ENCODE measurements around the gene HES7.
"Not testable (repeated sequence)": the region's sequence is repeated elsewhere in the genome, so short reads cannot be mapped to it uniquely, and the experiment has no call there.

Gene HES7

DNA sequence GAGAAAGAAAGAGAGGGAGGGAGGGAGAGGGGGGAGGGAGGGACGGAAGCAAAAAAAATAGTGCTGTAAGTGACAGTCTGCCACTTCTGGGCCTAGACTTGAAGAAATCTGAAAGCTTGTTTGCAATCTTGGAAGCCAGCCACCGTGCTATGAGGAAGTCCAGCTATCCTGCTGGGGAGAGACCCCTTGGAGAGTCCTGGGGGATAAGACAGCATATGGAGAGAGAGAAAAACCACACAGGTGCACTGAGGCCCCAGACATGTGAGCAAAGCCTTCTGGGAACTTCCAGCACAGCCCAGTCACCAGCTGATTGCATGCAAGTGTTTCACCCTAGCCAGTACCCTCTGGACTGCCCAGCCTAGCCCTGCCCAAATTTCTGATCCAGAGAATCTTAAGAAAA lies 23.8 kb downstream of the HES7 start:
- no peak for DNase-seq (ENCODE audit: low read depth)

GRCh38 chr17:8096541-8096940 lies 27.4 kb downstream of the HES7 start:
- DNase-seq (ENCODE audit: low read depth) = no peak

- DNase-seq (ENCODE audit: low read depth) = no peak
Measured at GRCh38 chr17:8095361-8095760, 28.5 kb downstream of the HES7 start.

DNA sequence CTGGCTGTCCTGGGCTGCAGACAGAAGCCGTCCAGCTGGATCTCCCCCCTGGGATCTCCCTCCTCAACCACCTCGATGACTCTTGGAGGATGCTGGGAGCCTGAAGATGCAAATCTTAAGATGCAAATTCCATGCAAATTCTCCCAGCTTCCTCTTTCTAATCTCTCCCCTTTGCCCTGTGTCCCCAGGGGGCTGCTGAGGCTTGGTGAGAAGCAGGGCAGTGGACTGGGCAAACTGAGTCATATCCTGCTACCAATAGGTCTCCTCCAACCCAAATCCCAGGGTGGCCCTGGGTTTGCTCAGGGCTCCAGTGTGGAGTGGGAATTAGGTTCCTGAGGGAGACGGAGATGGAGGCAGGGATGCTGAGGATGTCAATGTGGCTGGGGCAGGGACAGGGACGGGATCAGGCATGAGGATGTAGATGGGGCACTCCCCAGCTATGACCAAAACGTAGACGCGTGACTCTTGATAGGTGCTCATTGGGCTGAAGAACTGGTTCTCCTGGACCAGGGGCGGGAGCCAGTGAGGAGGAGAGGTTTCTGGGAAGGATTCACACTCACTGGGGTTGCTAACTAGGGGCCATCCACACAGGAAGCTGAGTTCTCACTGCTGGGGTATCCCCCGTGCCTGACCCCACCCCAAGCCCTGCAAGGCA lies 32.7 kb downstream of the HES7 start:
- DNase-seq (ENCODE audit: low read depth) = no peak

DNA sequence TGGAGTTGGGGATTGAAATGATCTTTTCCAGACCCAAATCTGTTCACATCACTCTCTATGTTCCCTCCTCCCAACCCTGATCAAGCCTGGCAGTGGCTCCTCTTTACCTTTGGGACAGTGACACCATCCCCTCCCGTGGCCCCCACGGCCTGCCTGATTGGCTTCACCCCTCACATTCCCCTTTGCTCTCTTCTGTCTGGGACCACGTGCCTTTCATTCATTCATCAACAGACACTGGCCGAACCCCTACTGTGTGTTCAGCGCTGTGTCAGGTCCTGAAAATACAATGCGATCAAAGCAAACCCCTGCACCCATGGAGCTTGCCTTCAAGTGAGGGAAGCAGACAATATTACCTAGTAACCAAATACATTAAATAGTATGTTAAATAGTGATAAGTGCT lies 34.2 kb downstream of the HES7 start:
- DNase-seq (ENCODE audit: low read depth) = no peak

- no peak for DNase-seq (ENCODE audit: low read depth)
Measured at GRCh38 chr17:8087952-8088230, 36.0 kb downstream of the HES7 start.

DNA sequence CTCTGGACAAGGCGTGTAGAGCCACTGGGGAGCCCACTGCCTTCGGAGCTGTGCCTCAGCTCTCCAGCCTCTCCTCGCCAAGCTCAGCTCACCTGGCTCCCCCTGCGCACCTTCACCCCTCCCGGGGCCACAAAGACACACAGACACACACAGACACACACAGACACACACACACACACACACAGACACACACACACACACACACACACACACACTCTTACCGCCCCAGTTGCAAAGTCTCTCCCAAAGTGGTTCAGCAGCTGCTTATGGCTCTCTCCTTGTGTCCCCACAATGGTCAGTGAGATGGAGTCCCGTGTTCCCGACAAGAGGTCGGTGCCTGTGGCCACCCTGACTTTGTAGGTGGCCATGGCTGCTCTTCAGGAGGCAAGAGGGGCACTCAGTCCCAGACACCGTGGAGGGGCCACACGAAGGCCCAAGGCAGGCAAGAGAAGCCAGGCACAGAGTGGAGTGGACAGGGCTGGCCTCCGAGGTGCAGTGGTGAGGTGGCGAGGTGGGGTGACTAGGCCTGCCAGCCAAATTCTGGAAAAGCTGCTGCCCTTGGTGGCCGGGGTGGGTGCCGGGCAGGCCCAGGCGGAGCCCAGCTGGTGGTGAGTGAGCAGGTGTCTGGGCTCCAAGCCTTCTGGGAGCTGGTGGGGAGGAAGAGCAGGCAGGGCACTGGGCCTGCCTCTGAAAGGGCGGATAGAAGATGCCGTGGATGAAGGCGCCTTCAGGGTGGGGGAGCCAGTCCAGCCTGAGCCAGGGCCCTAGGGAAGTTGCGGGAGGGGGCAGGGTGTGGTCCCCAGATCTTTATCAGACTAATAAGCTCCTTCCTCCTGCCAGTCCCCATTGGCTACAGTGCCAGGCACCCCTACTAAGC lies 36.6 kb downstream of the HES7 start, which contains the start of gene ALOX12B:
Gene ALOX12B (minus strand): TSS at position 642 of the 877 bp plus-strand sequence. CDS start 274 bp downstream, at position 368.
- DNase-seq (ENCODE audit: low read depth) = no peak

GRCh38 chr17:8084250-8084649 lies 39.7 kb downstream of the HES7 start:
- DNase-seq (ENCODE audit: low read depth) = no peak

DNA sequence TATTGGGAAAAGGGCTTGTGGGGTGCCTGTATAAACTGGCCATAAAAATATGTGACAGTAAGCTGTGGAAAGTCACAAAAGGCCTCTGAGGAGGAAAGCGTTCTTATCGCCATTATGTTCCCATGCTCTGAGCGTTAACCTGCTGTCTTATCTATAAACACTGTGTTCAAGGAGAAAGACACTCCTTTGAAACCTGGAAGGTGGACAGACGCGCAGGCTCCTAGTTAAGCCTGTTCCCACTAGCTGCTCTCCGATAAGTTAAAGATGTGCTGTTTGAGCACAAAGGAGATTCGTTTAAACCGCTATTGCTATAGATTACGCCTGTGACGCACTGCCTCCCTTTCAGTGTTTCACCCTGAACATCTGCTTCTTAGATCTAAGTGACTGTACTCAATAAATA lies 41.6 kb downstream of the HES7 start:
- DNase-seq (ENCODE audit: low read depth) = no peak

- no peak for DNase-seq (ENCODE audit: low read depth)
Measured at GRCh38 chr17:8081876-8082275, 42.0 kb downstream of the HES7 start.

- DNase-seq (ENCODE audit: low read depth) = no peak
Measured at GRCh38 chr17:8080799-8081219, 43.1 kb downstream of the HES7 start.

GRCh38 chr17:8080208-8080798 lies 43.6 kb downstream of the HES7 start:
- DNase-seq (ENCODE audit: low read depth) = no peak

GRCh38 chr17:8079291-8080207 lies 44.4 kb downstream of the HES7 start:
- DNase-seq (ENCODE audit: low read depth) = no peak

- DNase-seq (ENCODE audit: low read depth) = not testable (repeated sequence)
Measured at GRCh38 chr17:8077939-8078338, 46.0 kb downstream of the HES7 start.

DNA sequence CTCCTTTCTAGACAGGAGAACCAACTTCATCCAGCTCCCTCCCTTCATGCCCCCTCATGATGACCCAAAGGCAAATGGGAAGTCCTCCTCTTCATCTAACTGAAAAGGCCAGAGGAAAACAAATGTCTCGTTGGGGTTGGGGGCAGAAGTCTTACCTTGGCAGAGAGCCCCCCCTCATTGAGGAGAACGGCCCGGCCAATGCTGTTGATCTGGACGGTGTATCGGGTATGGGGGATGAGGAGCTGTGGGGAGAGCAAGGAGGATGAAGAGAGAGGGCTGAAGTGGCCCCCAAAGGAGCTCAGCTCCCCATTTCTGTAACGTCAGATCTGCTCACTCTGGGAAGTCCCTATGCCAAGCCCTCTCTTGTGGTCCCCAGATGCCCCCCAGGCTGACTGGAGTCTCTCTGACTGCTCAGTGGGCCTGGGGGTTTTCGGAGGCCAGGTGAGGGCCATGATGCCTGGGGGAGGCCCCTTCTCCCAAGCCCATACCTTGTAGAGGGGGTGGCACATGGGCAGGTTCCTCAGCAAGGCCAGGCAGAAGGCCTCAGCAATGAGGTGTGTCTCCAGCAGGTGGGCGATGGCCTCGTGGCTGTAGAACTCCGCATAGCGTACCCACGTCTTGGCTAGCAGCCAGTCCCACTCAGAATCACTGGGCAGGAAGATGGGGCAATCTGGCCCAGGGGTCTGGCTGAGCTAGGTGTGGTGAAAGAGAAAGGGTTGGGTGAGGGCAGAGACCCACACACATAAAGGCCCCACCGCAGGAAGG lies 47.2 kb downstream of the HES7 start:
- DNase-seq (ENCODE audit: low read depth) = no peak

DNA sequence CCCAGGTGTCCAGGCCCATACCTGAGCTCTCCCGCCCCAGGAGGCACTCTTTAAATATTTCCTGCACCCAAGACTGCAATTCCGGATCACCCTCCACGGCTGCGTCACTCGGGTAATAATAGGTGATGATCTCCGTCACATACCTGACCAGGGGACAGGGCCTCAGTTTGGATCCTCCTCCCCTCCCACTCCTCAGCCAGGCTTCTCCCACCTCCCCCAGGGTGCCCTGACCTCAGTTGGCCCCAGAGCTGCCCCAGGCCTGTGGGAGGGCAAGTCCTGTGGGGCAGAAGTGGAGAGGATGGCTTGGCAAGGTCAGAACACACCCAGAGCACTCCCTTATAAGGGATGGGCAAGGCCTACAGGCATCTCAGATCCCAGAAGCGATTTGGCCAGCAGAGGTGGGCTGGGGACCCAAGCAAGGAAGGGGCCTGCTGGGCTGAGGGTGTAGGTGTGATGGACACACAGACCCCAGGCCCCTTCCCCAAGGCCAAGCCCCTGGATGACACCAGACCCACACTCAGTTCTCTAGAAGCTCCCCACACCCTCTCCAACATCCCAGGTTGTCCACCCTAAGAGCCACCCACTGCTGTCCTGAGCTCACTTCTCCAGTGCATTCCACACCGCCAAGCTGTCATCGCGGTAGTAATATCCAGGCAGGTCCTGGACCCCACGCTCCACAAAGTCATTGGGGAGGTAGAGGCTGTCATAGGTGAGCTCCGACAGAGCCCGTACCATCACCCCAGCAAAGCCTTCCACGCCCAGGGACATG lies 48.1 kb downstream of the HES7 start:
- no peak for DNase-seq (ENCODE audit: low read depth)

- no peak for DNase-seq (ENCODE audit: low read depth)
Measured at GRCh38 chr17:8075081-8075480, 48.8 kb downstream of the HES7 start.

GRCh38 chr17:8074554-8074953 lies 49.4 kb downstream of the HES7 start:
- DNase-seq (ENCODE audit: low read depth) = no peak

- DNase-seq (ENCODE audit: low read depth) = peak; percentile 50
Measured at GRCh38 chr17:8073627-8074484, 50.0 kb downstream of the HES7 start.
